ENCODE measurements around the gene ATIC.

GRCh38 chr2:215262303-215262702 is 49.6 kb upstream of the ATIC start:
- TF ChIP-seq, protein P1, sequence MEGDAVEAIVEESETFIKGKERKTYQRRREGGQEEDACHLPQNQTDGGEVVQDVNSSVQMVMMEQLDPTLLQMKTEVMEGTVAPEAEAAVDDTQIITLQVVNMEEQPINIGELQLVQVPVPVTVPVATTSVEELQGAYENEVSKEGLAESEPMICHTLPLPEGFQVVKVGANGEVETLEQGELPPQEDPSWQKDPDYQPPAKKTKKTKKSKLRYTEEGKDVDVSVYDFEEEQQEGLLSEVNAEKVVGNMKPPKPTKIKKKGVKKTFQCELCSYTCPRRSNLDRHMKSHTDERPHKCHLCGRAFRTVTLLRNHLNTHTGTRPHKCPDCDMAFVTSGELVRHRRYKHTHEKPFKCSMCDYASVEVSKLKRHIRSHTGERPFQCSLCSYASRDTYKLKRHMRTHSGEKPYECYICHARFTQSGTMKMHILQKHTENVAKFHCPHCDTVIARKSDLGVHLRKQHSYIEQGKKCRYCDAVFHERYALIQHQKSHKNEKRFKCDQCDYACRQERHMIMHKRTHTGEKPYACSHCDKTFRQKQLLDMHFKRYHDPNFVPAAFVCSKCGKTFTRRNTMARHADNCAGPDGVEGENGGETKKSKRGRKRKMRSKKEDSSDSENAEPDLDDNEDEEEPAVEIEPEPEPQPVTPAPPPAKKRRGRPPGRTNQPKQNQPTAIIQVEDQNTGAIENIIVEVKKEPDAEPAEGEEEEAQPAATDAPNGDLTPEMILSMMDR (IDR thresholded peaks at IDR 0.05 in 8 of 11, conservative IDR thresholded peaks at IDR 0.05 in 3 of 11): no peak
- no peak for TF ChIP-seq POLR2A (IDR thresholded peaks at IDR 0.05)
